ENCODE data around the gene HRH4.

DNA sequence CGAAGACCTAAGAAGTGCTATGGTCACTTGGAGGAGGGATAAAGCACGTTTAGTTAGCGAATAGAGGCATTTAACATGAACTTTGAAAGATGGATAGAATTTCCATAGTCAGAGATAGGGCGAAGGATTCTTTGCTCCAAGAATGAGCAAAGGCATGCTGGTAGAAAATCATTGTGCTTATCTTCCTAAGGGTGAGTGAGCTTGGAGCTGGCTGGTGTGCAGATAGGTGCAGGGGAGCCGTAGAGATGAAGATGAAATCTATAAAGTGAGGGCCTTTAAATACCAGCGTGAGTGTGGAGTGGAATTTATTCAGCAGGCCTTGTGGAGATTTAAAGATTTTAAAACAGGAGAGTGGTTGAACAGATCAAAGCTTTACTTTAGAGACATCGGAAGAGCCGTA lies 1.6 kb downstream of the HRH4 start:
- TF ChIP-seq, protein P1, sequence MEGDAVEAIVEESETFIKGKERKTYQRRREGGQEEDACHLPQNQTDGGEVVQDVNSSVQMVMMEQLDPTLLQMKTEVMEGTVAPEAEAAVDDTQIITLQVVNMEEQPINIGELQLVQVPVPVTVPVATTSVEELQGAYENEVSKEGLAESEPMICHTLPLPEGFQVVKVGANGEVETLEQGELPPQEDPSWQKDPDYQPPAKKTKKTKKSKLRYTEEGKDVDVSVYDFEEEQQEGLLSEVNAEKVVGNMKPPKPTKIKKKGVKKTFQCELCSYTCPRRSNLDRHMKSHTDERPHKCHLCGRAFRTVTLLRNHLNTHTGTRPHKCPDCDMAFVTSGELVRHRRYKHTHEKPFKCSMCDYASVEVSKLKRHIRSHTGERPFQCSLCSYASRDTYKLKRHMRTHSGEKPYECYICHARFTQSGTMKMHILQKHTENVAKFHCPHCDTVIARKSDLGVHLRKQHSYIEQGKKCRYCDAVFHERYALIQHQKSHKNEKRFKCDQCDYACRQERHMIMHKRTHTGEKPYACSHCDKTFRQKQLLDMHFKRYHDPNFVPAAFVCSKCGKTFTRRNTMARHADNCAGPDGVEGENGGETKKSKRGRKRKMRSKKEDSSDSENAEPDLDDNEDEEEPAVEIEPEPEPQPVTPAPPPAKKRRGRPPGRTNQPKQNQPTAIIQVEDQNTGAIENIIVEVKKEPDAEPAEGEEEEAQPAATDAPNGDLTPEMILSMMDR (IDR thresholded peaks at IDR 0.05 in 8 of 11, conservative IDR thresholded peaks at IDR 0.05 in 3 of 11) = no peak
- TF ChIP-seq POLR2A (IDR thresholded peaks at IDR 0.05) = no peak
